Activated T-cell treated with anti-CD3 and anti-CD28 coated beads for 4 hours (primary cell): ENCODE measurements around the gene CNTN4.

Experiments
- DNase-seq: peaks from one replicate; pipeline ENCODE4 v3.0.0-alpha.2; 2020

The CNTN4 gene

GRCh38 chr3:2995195-2995594 lies 896.5 kb downstream of the CNTN4 start:
- no peak for DNase-seq

- no peak for DNase-seq
These were observed 906.6 kb downstream of the CNTN4 start for GRCh38 chr3:3005146-3005744.

GRCh38 chr3:3013317-3014052 lies 914.8 kb downstream of the CNTN4 start:
- DNase-seq: no peak

- DNase-seq: no peak
These were observed 916.8 kb downstream of the CNTN4 start for GRCh38 chr3:3015185-3016089.

- DNase-seq: no peak
These were observed 917.6 kb downstream of the CNTN4 start for GRCh38 chr3:3016226-3016625.

- DNase-seq: no peak
These were observed 921.5 kb downstream of the CNTN4 start for GRCh38 chr3:3020209-3020608.

GRCh38 chr3:3023111-3023745 lies 924.6 kb downstream of the CNTN4 start:
- DNase-seq: no peak

- no peak for DNase-seq
These were observed 929.4 kb downstream of the CNTN4 start for GRCh38 chr3:3027976-3028567.

- DNase-seq: no peak
These were observed 932.7 kb downstream of the CNTN4 start for GRCh38 chr3:3031326-3031725.

GRCh38 chr3:3037156-3037555 lies 938.5 kb downstream of the CNTN4 start:
- DNase-seq: no peak

- DNase-seq: no peak
These were observed 939.7 kb downstream of the CNTN4 start for GRCh38 chr3:3038201-3038991.

GRCh38 chr3:3053974-3054373 lies 955.3 kb downstream of the CNTN4 start:
- no peak for DNase-seq

- no peak for DNase-seq
These were observed 961.0 kb downstream of the CNTN4 start for GRCh38 chr3:3059645-3060044.

GRCh38 chr3:3064297-3064696 lies 965.6 kb downstream of the CNTN4 start:
- no peak for DNase-seq

GRCh38 chr3:3065876-3066275 lies 967.2 kb downstream of the CNTN4 start:
- no peak for DNase-seq

GRCh38 chr3:3066378-3066777 lies 967.7 kb downstream of the CNTN4 start:
- DNase-seq: no peak

- no peak for DNase-seq
These were observed 968.2 kb downstream of the CNTN4 start for GRCh38 chr3:3066910-3067309.

GRCh38 chr3:3068358-3068881 lies 969.8 kb downstream of the CNTN4 start:
- DNase-seq: no peak

GRCh38 chr3:3069723-3070122 lies 971.1 kb downstream of the CNTN4 start:
- DNase-seq: no peak

GRCh38 chr3:3071136-3071535 lies 972.5 kb downstream of the CNTN4 start:
- no peak for DNase-seq

- DNase-seq: no peak
These were observed 976.0 kb downstream of the CNTN4 start for GRCh38 chr3:3074551-3075257.
